WI38 (cell line): ENCODE data around the gene PLD2.
A peak's percentile ranks its signal among the peaks of the same experiment; 100 is the strongest.

Source experiments
- H3K4me3 ChIP-seq: 2 replicates; pipeline ENCODE4 v1.5.1; 2011; ENCODE audit warnings: low read depth, mild to moderate bottlenecking, control low read depth, low read length
- TF ChIP-seq, protein P1 (sequence below): IDR thresholded peaks from 2 replicates; pipeline ENCODE4 v1.5.1; 2012; ENCODE audit warnings: low read depth, mild to moderate bottlenecking, control low read depth, low read length

PLD2 gene

GRCh38 chr17:4789951-4790704 lies 16.8 kb upstream of the PLD2 start:
- TF ChIP-seq, protein P1, sequence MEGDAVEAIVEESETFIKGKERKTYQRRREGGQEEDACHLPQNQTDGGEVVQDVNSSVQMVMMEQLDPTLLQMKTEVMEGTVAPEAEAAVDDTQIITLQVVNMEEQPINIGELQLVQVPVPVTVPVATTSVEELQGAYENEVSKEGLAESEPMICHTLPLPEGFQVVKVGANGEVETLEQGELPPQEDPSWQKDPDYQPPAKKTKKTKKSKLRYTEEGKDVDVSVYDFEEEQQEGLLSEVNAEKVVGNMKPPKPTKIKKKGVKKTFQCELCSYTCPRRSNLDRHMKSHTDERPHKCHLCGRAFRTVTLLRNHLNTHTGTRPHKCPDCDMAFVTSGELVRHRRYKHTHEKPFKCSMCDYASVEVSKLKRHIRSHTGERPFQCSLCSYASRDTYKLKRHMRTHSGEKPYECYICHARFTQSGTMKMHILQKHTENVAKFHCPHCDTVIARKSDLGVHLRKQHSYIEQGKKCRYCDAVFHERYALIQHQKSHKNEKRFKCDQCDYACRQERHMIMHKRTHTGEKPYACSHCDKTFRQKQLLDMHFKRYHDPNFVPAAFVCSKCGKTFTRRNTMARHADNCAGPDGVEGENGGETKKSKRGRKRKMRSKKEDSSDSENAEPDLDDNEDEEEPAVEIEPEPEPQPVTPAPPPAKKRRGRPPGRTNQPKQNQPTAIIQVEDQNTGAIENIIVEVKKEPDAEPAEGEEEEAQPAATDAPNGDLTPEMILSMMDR = peak; percentile 78
- H3K4me3 ChIP-seq = peak overlapping the region; percentile 62

DNA sequence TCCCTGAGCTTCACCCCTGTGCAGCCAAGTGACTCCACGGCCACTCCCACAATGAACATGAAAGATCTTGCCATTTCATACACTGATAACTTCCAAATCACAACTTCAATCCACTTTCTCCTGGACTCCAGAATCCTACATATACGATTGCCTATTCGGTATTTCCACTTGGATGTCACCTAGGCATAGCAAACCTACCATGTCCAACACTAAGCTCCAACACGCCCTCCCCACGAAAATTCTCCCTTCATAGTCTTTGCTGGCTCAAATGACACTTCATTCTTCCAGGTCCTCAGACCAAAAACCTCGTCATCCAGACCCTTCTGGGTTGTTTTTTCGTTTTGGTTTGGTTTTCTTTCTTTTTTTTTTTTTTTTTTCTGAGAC lies 16.3 kb upstream of the PLD2 start:
- H3K4me3 ChIP-seq = peak overlapping the region; percentile 62
- TF ChIP-seq, protein P1 = no peak

- H3K4me3 ChIP-seq = no peak overlapping the region
- TF ChIP-seq, protein P1 = no peak
Observed at GRCh38 chr17:4795168-4795567, 11.8 kb upstream of the PLD2 start.

- TF ChIP-seq, protein P1 = no peak
- peak overlapping the region; percentile 98 for H3K4me3 ChIP-seq
Observed at GRCh38 chr17:4796552-4796920, 10.4 kb upstream of the PLD2 start.

DNA sequence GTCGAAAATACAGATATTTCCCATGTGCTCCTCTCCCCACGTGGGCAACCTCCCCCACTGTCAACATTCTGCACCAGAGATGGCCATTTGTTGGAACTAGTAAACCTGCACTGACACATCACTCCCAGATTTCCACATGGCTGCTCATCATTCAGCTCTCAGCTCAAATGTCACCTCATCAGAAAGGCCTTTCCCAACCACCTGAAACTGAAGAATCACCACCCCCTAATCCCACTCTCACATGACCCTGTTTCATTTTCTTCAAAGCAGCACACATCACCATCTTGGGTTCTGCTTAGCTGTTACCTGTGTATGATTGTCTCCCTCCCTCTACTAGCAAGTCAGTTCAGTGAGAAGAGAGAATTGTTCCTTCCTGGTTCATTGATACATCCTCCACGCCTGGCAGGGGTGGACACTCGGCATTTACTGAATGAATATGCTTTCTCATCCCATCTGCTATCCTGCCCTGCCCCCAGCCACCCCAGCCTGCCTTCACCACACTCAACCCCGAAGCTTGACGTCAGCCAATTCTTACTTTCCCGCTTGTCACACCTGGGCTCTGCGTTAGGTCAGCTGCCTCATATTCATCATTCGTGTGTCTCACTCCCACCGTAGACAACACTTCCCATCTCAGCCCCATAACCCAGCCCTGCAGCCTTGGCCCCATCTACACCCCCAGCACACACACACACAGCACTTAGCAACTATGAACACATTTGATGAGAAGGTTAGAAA lies 6.3 kb upstream of the PLD2 start:
- TF ChIP-seq, protein P1 = no peak
- no peak overlapping the region for H3K4me3 ChIP-seq

- TF ChIP-seq, protein P1 = no peak
- H3K4me3 ChIP-seq = no peak within 1 kb of the TSS
Observed at GRCh38 chr17:4802228-4802627, 4.7 kb upstream of the PLD2 start, which contains the start of gene C17orf114. Gene C17orf114, minus strand, starts transcription at chr17:4802328.

GRCh38 chr17:4806456-4806776 lies 536 bp upstream of the PLD2 start:
- H3K4me3 ChIP-seq = peak overlapping the region; percentile 78
- TF ChIP-seq, protein P1 = no peak
